ENCODE measurements around the gene NHS. TPM values are rescaled to one million over a fixed set of nuclear protein-coding genes. Genes with fewer than 3 reads are reported as not detected.

The NHS gene
- total and polyA plus RNA-seq, 8 donors, result 0.19 to 1.7 (median 0.54) TPM

- H3K4me3 ChIP-seq, result no peak overlapping the region
- FAIRE-seq (no peak), ATAC-seq (peak; percentile 74 to 87 (median 77)), DNase-seq (peak in 3 of 6 donors; percentile 25 to 61 (median 35))
- 24 to 33% methylated on average over 9 of the region's 9 CpGs for WGBS, 2 donors
- intact Hi-C loops (cut with DNase I), result no loop called here
- no peaks in the 10 kb centered on the region for H3K27me3 ChIP-seq
- H3K4me1 ChIP-seq, result no peaks in the 10 kb centered on the region
- peak overlapping the region in 2 of 4 donors; percentile 19 to 39 for H3K27ac ChIP-seq
- no peaks in the 10 kb centered on the region for H3K9me3 ChIP-seq
- TF ChIP-seq CTCF (IDR thresholded peaks at IDR 0.05), result no peak
- H3K36me3 ChIP-seq, result no peaks in the 10 kb centered on the region
These were observed 259.7 kb downstream of the NHS start for GRCh38 chrX:17634542-17635207.

GRCh38 chrX:17635231-17635630 lies 260.2 kb downstream of the NHS start:
- no peaks in the 10 kb centered on the region for H3K36me3 ChIP-seq
- intact Hi-C loops (cut with DNase I), result no loop called here
- DNase-seq (peak in 2 of 6 donors; percentile 13 to 21), FAIRE-seq (no peak), ATAC-seq (peak; percentile 18 to 59 (median 29))
- TF ChIP-seq CTCF (IDR thresholded peaks at IDR 0.05), result no peak
- no peaks in the 10 kb centered on the region for H3K9me3 ChIP-seq
- WGBS, 2 donors, result 36 to 53% methylated on average over 5 of the region's 5 CpGs
- no peak overlapping the region for H3K4me3 ChIP-seq
- no peaks in the 10 kb centered on the region for H3K4me1 ChIP-seq
- peak overlapping the region in 2 of 4 donors; percentile 19 to 39 for H3K27ac ChIP-seq
- H3K27me3 ChIP-seq, result no peaks in the 10 kb centered on the region

- FAIRE-seq (no peak), DNase-seq (no peak), ATAC-seq (no peak)
- 85 to 91% methylated on average over 4 of the region's 4 CpGs for WGBS, 2 donors
- no peak for TF ChIP-seq CTCF (IDR thresholded peaks at IDR 0.05)
- Histone ChIP-seq H3K27me3 (no peaks in the 10 kb centered on the region), H3K4me1 (no peaks in the 10 kb centered on the region), H3K9me3 (no peaks in the 10 kb centered on the region), H3K36me3 (no peaks in the 10 kb centered on the region), H3K4me3 (no peak overlapping the region), H3K27ac (no peak overlapping the region)
- intact Hi-C loops (cut with DNase I), result no loop called here
These were observed 262.2 kb downstream of the NHS start for GRCh38 chrX:17637235-17637634.

- no peak overlapping the region for H3K4me3 ChIP-seq
- no peaks in the 10 kb centered on the region for H3K4me1 ChIP-seq
- WGBS, 2 donors, result 50 to 95% methylated on average over 1 of the region's 1 CpG
- H3K9me3 ChIP-seq, result no peaks in the 10 kb centered on the region
- no peak overlapping the region for H3K27ac ChIP-seq
- ATAC-seq (no peak), DNase-seq (no peak), FAIRE-seq (no peak)
- intact Hi-C loops (cut with DNase I), result no loop called here
- H3K27me3 ChIP-seq, result no peaks in the 10 kb centered on the region
- no peaks in the 10 kb centered on the region for H3K36me3 ChIP-seq
- TF ChIP-seq CTCF (IDR thresholded peaks at IDR 0.05), result no peak
These were observed 263.7 kb downstream of the NHS start for GRCh38 chrX:17638731-17639130.

GRCh38 chrX:17642891-17643290 lies 267.9 kb downstream of the NHS start:
- Histone ChIP-seq H3K9me3 (no peaks in the 10 kb centered on the region), H3K4me1 (no peaks in the 10 kb centered on the region), H3K27ac (no peak overlapping the region), H3K4me3 (no peak overlapping the region), H3K36me3 (no peaks in the 10 kb centered on the region), H3K27me3 (no peaks in the 10 kb centered on the region)
- no peak for TF ChIP-seq CTCF (IDR thresholded peaks at IDR 0.05)
- intact Hi-C loops (cut with DNase I), result no loop called here
- DNase-seq, result no peak
- no peak for ATAC-seq
- FAIRE-seq, result no peak

All from pancreas (tissue), 10 donors.